K562 (cell line): ENCODE measurements around the gene CCDC172. TPM values are rescaled to one million over a fixed set of nuclear protein-coding genes. Genes with fewer than 3 reads are reported as not detected.

ENCODE experiments used
- ATAC-seq: fragments of 200-7000 bp; cut with Tn5 transposase; 3 replicates; pipeline ENCODE4 v1.9.1; 2020; ENCODE audit warnings: moderate library complexity
- BruUV-seq: library from RNA; stranded (reverse); fragments of 400-500 nt; replicated peaks from 2 replicates; lab custom pipeline; 2021; lab: Mats Ljungman, UMichigan
- CTCF ChIA-PET: fragments of 300-600 bp; formaldehyde crosslinking; extraction: SDS; loops from one replicate; lab custom pipeline; 2021; ENCODE audit warnings: low intra/inter-chr PET ratio; lab: Yijun Ruan, JAX
- POLR2A ChIA-PET: fragments of 300-600, 350-650 bp; sonication (Branson Sonifier 250); formaldehyde crosslinking; extraction: SDS; loops from one replicate; lab custom pipeline; 2021; ENCODE audit warnings: antibody characterized with exemption, inconsistent platforms; lab: Yijun Ruan, JAX
- DNase-seq, 4 experiments: peaks; one replicate each; pipeline versions ENCODE4 v3.0.0 to v3.0.0-alpha.2; 2011 to 2018; ENCODE audit warnings: low spot score in 3 of 4, mixed read lengths in 3 of 4; ENCODE audit errors: extremely low read depth in 1 of 4
- FAIRE-seq: peaks from 2 replicates; lab custom pipeline; 2011; peaks lifted over from hg19 to GRCh38; lab: Jason Lieb, UNC
- H2AFZ ChIP-seq: 2 replicates; pipeline ENCODE4 v1.6.0; 2011; ENCODE audit warnings: low read depth, low read length, control low read depth, inconsistent platforms
- H3K27ac ChIP-seq: fragments of 200-600 bp; 3 replicates; pipeline ENCODE4 v1.8.0; 2011; ENCODE audit warnings: low read depth, mild to moderate bottlenecking, control low read depth, inconsistent platforms, low read length, moderate library complexity, mixed read lengths; ENCODE audit errors: extremely low read depth
- H3K27me3 ChIP-seq, 2 experiments: fragments of 300-600 bp in 1 of 2; 2 replicates in 1 of 2; 3 replicates in 1 of 2; pipeline versions ENCODE4 v1.6.0 to v1.8.0; 2011; ENCODE audit warnings: inconsistent platforms in 2 of 2, low read length in 2 of 2, mild to moderate bottlenecking in 1 of 2, mixed read lengths in 1 of 2, moderate library complexity in 1 of 2; ENCODE audit not compliant: control insufficient read depth in 2 of 2, insufficient read depth in 2 of 2
- H3K36me3 ChIP-seq: fragments of 300-600 bp; 3 replicates; pipeline ENCODE4 v1.8.0; 2011; ENCODE audit warnings: mild to moderate bottlenecking, low read length, inconsistent platforms; ENCODE audit not compliant: control insufficient read depth, insufficient read depth
- H3K4me1 ChIP-seq, 2 experiments: fragments of 200-600 bp in 1 of 2; replicated peaks in 1 of 2; 2 replicates in 1 of 2; 3 replicates in 1 of 2; pipeline versions ENCODE4 v1.5.1 to v1.8.0; 2011; ENCODE audit warnings: inconsistent platforms in 2 of 2, low read length in 2 of 2, mild to moderate bottlenecking in 1 of 2, mixed read lengths in 1 of 2, moderate library complexity in 1 of 2; ENCODE audit not compliant: control insufficient read depth in 2 of 2, insufficient read depth in 2 of 2
- H3K4me2 ChIP-seq: 2 replicates; pipeline ENCODE4 v1.6.1; 2011; ENCODE audit warnings: low read length, control low read depth, inconsistent platforms, mixed read lengths; ENCODE audit not compliant: insufficient read depth
- H3K4me3 ChIP-seq: fragments of 200-600 bp; sonication (generic), shearing (Covaris generic); 2 replicates; pipeline ENCODE4 v1.5.1; 2016; ENCODE audit warnings: control low read depth, inconsistent platforms
- H3K79me2 ChIP-seq: fragments of 200-600 bp; 3 replicates; pipeline ENCODE4 v1.8.0; 2011; ENCODE audit warnings: low read length, inconsistent platforms; ENCODE audit not compliant: control insufficient read depth, insufficient read depth
- H3K9ac ChIP-seq, 2 experiments: 2 replicates each; pipeline versions ENCODE4 v1.6.0 to v1.6.1; 2011; ENCODE audit warnings: low read depth in 2 of 2, low read length in 2 of 2, control low read depth in 1 of 2, inconsistent platforms in 1 of 2, mild to moderate bottlenecking in 1 of 2, mixed read lengths in 1 of 2; ENCODE audit not compliant: insufficient read depth in 1 of 2
- H3K9me1 ChIP-seq: one replicate; pipeline ENCODE4 v1.6.0; 2011; ENCODE audit warnings: inconsistent platforms, mild to moderate bottlenecking, low read length, moderate library complexity; ENCODE audit not compliant: control insufficient read depth, insufficient read depth
- H3K9me3 ChIP-seq: replicated peaks from 2 replicates; pipeline ENCODE4 v1.5.1; 2011; ENCODE audit warnings: low read depth, low read length, inconsistent platforms; ENCODE audit not compliant: control insufficient read depth, insufficient read depth
- H4K20me1 ChIP-seq: replicated peaks from 2 replicates; pipeline ENCODE4 v1.6.1; 2011; ENCODE audit warnings: low read length, inconsistent platforms, mixed read lengths; ENCODE audit not compliant: control insufficient read depth, insufficient read depth
- ATF4 ChIP-seq: fragments of 450-650 bp; formaldehyde crosslinking; IDR thresholded peaks from 2 replicates; pipeline ENCODE4 v1.4.0; 2022; ENCODE audit warnings: mild to moderate bottlenecking, moderate library complexity
- BRCA1 ChIP-seq, 2 experiments: fragments of 450-650 bp in 1 of 2; sonication (generic) in 1 of 2; formaldehyde crosslinking in 1 of 2; IDR thresholded peaks; 2 replicates each; pipeline versions ENCODE4 v1.5.0 to v1.6.1; 2017 to 2020; ENCODE audit warnings: mild to moderate bottlenecking in 1 of 2, missing genetic modification reagents in 1 of 2
- DDX20 ChIP-seq: fragments of 450-650 bp; IDR thresholded peaks from 2 replicates; pipeline ENCODE4 v1.6.1; 2016; ENCODE audit warnings: missing genetic modification characterization, low read depth, mild to moderate bottlenecking, missing compliant biosample characterization, moderate library complexity
- ELF2 ChIP-seq: fragments of 250-450 bp; sonication (Bioruptor Pico); IDR thresholded peaks from 2 replicates; pipeline ENCODE4 v1.5.0; 2021; ENCODE audit warnings: mild to moderate bottlenecking
- GATAD2A ChIP-seq: fragments of 450-650 bp; IDR thresholded peaks from 2 replicates; pipeline ENCODE4 v1.6.1; 2017
- MYNN ChIP-seq, 2 experiments: sonication (generic); formaldehyde crosslinking in 1 of 2; IDR thresholded peaks; 2 replicates each; pipeline versions ENCODE4 v1.5.0 to v1.6.1; 2016 to 2020; ENCODE audit warnings: antibody characterized with exemption in 1 of 2, missing genetic modification reagents in 1 of 2
- ZBTB40 ChIP-seq, 2 experiments: fragments of 450-650 bp in 1 of 2; sonication (generic) in 1 of 2; formaldehyde crosslinking in 1 of 2; IDR thresholded peaks; 2 replicates each; pipeline versions ENCODE4 v1.7.1 to v1.9.0; 2016 to 2022; ENCODE audit warnings: inconsistent platforms in 1 of 2, mild to moderate bottlenecking in 1 of 2, missing genetic modification reagents in 1 of 2
- ZKSCAN3 ChIP-seq: fragments of 250-450 bp; sonication (Bioruptor Pico); IDR thresholded peaks from 2 replicates; pipeline ENCODE4 v1.4.0; 2020
- ZNF445 ChIP-seq: fragments of 250-450 bp; sonication (Bioruptor Pico); IDR thresholded peaks from 2 replicates; pipeline ENCODE4 v1.4.0; 2020; ENCODE audit warnings: low read depth, mild to moderate bottlenecking, moderate library complexity
- WGBS: fragments of 100-300 bp; shearing (Covaris generic); methylation state at CpG from one replicate; pipeline ENCODE4 v1.1.6; 2016; ENCODE audit warnings: low coverage, mixed read lengths; ENCODE audit not compliant: insufficient coverage; ENCODE audit errors: missing lambda C conversion rate; 5-methylcytosine and 5-hydroxymethylcytosine counted together
- in situ Hi-C: fragments of 300-500 bp; cut with MboI; formaldehyde crosslinking; loops from 4 replicates; pipeline ENCODE4 v1.15.0; 2018; ENCODE audit warnings: inconsistent platforms, mixed read lengths
- intact Hi-C: fragments of 100-400 bp; cut with micrococcal nuclease; formaldehyde crosslinking; loops from 2 replicates; pipeline ENCODE4 v1.14.2; 2022
- polyA plus RNA-seq, 8 experiments: library from polyadenylated mRNA; depleted of rRNA in 4 of 8; stranded (reverse) in 5 of 8; unstranded in 3 of 8; fragments of >200 nt; fragmentation: Nextera tagmentation in 2 of 8; fragmentation: Illumina TruSeq in 1 of 8; extraction: Ambion mirVana in 2 of 8; extraction: Trizol in 1 of 8; gene quantifications; 2 replicates each; pipeline versions ENCODE4 v1.2.1 to v1.2.3, GENCODE V29; 2011 to 2014; ENCODE audit warnings: inconsistent platforms in 1 of 8, missing spikeins in 1 of 8
- total RNA-seq, 7 experiments: library from RNA; depleted of rRNA in 6 of 7; stranded (reverse); fragments of >200 nt in 6 of 7; fragmentation: Illumina TruSeq in 2 of 7; extraction: Trizol in 2 of 7; gene quantifications; 2 replicates each; pipeline versions ENCODE4 v1.2.1 to v1.2.3, GENCODE V29; 2011 to 2021; ENCODE audit warnings: low replicate concordance in 1 of 7
- TF ChIP-seq, protein P1 (sequence below): fragments of 200-800 bp; sonication (Bioruptor generic); IDR thresholded peaks from 2 replicates; pipeline ENCODE4 v1.6.1; 2017; ENCODE audit warnings: missing genetic modification characterization, missing compliant biosample characterization

Gene CCDC172
- total and polyA plus RNA-seq, 9 of the 15 experiments (the other 6 are each of a cell fraction or from before 2014, with no cell fraction given): not detected

DNA sequence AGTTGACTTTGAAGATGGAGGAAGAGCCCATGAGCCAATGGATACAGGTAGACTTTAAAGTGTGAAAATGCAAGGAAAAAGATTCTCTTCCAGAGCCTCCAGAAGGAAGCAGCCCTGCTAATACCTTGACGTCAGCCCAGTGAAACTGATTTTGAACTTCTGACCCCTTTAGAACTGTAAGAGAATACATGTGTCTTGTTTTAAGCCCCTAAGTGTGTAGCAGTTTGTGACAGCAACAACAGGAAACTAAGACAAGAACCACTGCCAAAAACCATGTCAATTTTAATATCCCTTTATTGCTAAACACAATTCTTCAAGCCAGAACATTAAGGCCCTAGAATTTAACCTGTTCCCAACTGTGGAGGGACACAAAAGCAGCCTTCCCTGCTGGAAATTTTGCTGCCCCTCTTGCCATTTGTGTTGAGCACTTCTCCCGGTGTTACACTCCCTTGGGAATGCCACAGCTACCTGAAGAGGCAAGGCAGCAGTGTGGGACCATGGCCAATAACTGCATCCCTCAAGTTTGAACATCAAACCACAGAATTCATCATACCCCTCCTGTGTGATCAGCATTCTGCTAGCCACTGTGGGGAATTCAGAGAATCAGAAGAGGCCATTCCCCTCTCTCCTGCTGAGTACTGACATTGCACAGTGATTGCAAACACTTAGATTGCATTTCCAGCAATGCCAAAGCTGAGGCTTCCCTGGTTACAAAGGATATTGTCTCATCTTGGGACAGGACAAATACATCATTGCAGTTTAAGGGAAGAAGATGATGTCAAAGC, 12.3 kb upstream of the CCDC172 start:
- Histone ChIP-seq H3K4me3 (no peak overlapping the region), H3K4me2 (no peak overlapping the region), H3K9me1 (no peaks in the 10 kb centered on the region), H3K4me1 (no peaks in the 10 kb centered on the region), H4K20me1 (no peaks in the 10 kb centered on the region), H3K9ac (no peak overlapping the region), H3K79me2 (no peaks in the 10 kb centered on the region), H2AFZ (no peak overlapping the region), H3K36me3 (no peaks in the 10 kb centered on the region), H3K27ac (no peak overlapping the region), H3K27me3 (no peaks in the 10 kb centered on the region), H3K9me3 (no peaks in the 10 kb centered on the region)
- no peak for FAIRE-seq
- in situ Hi-C loops: no loop called here
- DNase-seq: no peak
- intact Hi-C loops: no loop called here
- ChIA-PET CTCF (no interaction called here), POLR2A (no interaction called here)
- ATAC-seq: no peak
- WGBS: 0% methylated on average over 2 of the region's 2 CpGs
- BruUV-seq: no TSS peak
- no peak for TF ChIP-seq GATAD2A
- TF ChIP-seq ZKSCAN3 (CRISPR knock-in tag): no peak
- TF ChIP-seq DDX20 (tag): no peak
- TF ChIP-seq ATF4 (CRISPR knock-in tag): no peak
- no peak for TF ChIP-seq ELF2 (CRISPR knock-in tag)
- no peak for TF ChIP-seq MYNN (IDR thresholded peaks at IDR 0.05)
- no peak for TF ChIP-seq MYNN (CRISPR knock-in tag; IDR thresholded peaks at IDR 0.05)
- TF ChIP-seq ZNF445 (CRISPR knock-in tag): no peak
- no peak for TF ChIP-seq ZBTB40 (IDR thresholded peaks at IDR 0.05)
- no peak for TF ChIP-seq ZBTB40 (CRISPR knock-in tag; IDR thresholded peaks at IDR 0.05)
- TF ChIP-seq, protein P1, sequence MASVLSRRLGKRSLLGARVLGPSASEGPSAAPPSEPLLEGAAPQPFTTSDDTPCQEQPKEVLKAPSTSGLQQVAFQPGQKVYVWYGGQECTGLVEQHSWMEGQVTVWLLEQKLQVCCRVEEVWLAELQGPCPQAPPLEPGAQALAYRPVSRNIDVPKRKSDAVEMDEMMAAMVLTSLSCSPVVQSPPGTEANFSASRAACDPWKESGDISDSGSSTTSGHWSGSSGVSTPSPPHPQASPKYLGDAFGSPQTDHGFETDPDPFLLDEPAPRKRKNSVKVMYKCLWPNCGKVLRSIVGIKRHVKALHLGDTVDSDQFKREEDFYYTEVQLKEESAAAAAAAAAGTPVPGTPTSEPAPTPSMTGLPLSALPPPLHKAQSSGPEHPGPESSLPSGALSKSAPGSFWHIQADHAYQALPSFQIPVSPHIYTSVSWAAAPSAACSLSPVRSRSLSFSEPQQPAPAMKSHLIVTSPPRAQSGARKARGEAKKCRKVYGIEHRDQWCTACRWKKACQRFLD (CRISPR knock-in tag): no peak
- TF ChIP-seq BRCA1 (IDR thresholded peaks at IDR 0.05): no peak
- no peak for TF ChIP-seq BRCA1 (CRISPR knock-in tag; IDR thresholded peaks at IDR 0.05)
